SK-N-SH treated with all-trans-retinoic acid at 6 μM for 48 hours (cell line): ENCODE data around the gene BABAM2.

ENCODE experiments used
- CREB5 ChIP-seq: fragments of 250-450 bp; sonication (Bioruptor Pico); IDR thresholded peaks from 2 replicates; pipeline ENCODE4 v1.5.1; 2020; ENCODE audit warnings: low read depth, mild to moderate bottlenecking, moderate library complexity
- PATZ1 ChIP-seq: fragments of 250-450 bp; sonication (Bioruptor Pico); IDR thresholded peaks from 2 replicates; pipeline ENCODE4 v1.8.0; 2020; ENCODE audit warnings: mild to moderate bottlenecking, moderate library complexity, borderline replicate concordance
- POU6F1 ChIP-seq: fragments of 250-450 bp; sonication (Bioruptor Pico); IDR thresholded peaks from 2 replicates; pipeline ENCODE4 v1.8.0; 2021; ENCODE audit warnings: low read depth, mild to moderate bottlenecking, moderate library complexity, borderline replicate concordance
- RARB ChIP-seq: fragments of 250-450 bp; sonication (Bioruptor Pico); IDR thresholded peaks from 2 replicates; pipeline ENCODE4 v1.8.0; 2021; ENCODE audit warnings: mild to moderate bottlenecking, moderate library complexity
- TOX ChIP-seq: fragments of 250-450 bp; sonication (Bioruptor Pico); IDR thresholded peaks from 2 replicates; pipeline ENCODE4 v1.8.0; 2021; ENCODE audit warnings: mild to moderate bottlenecking, moderate library complexity, borderline replicate concordance
- ZC3H10 ChIP-seq: fragments of 250-450 bp; sonication (Bioruptor Pico); IDR thresholded peaks from 2 replicates; pipeline ENCODE4 v1.5.1; 2021; ENCODE audit warnings: mild to moderate bottlenecking, moderate library complexity
- ZNF565 ChIP-seq: fragments of 450-650 bp; formaldehyde crosslinking; conservative IDR thresholded peaks from 2 replicates; pipeline ENCODE4 v1.5.0; 2020; ENCODE audit warnings: low read depth, mild to moderate bottlenecking, moderate library complexity

- TF ChIP-seq POU6F1 (no peak), ZNF565 (CRISPR knock-in tag) (no peak), ZC3H10 (CRISPR knock-in tag) (no peak), TOX (CRISPR knock-in tag) (no peak), RARB (no peak), PATZ1 (CRISPR knock-in tag) (no peak), CREB5 (no peak)
These were observed 450.8 kb downstream of the BABAM2 start for GRCh38 chr2:28341208-28341891.
